DOHH2 (cell line): ENCODE measurements around the gene FNDC3B.

ENCODE experiments used
- H3F3A ChIP-seq: fragments of 200-600 bp; sonication (generic), shearing (Covaris generic); 2 replicates; pipeline ENCODE4 v1.6.0; 2016; ENCODE audit warnings: antibody characterized with exemption, mild to moderate bottlenecking; ENCODE audit not compliant: control insufficient read depth, insufficient read depth
- H3K27ac ChIP-seq: fragments of 200-600 bp; sonication (generic); 2 replicates; pipeline ENCODE4 v1.5.1; 2014; ENCODE audit warnings: low read depth, mild to moderate bottlenecking, low read length, moderate library complexity
- H3K27me3 ChIP-seq: fragments of 200-600 bp; sonication (generic); 2 replicates; pipeline ENCODE4 v1.6.1; 2014; ENCODE audit warnings: mild to moderate bottlenecking, low read length, mixed read lengths; ENCODE audit not compliant: control insufficient read depth
- H3K36me3 ChIP-seq: fragments of 200-600 bp; sonication (generic); 2 replicates; pipeline ENCODE4 v1.6.1; 2014; ENCODE audit warnings: mild to moderate bottlenecking, low read length, moderate library complexity, mixed read lengths; ENCODE audit not compliant: control insufficient read depth
- H3K4me1 ChIP-seq: fragments of 200-600 bp; sonication (generic); 2 replicates; pipeline ENCODE4 v1.6.1; 2014; ENCODE audit warnings: mild to moderate bottlenecking, low read length, mixed read lengths; ENCODE audit not compliant: control insufficient read depth
- H3K4me2 ChIP-seq: fragments of 200-600 bp; sonication (generic); 2 replicates; pipeline ENCODE4 v1.6.0; 2014; ENCODE audit warnings: mild to moderate bottlenecking, low read length, moderate library complexity
- H3K4me3 ChIP-seq: fragments of 200-600 bp; sonication (generic); 2 replicates; pipeline ENCODE4 v1.5.1; 2014; ENCODE audit warnings: mild to moderate bottlenecking, low read length, mixed read lengths
- H3K79me2 ChIP-seq: fragments of 200-600 bp; sonication (generic); 2 replicates; pipeline ENCODE4 v1.6.1; 2014; ENCODE audit warnings: mild to moderate bottlenecking, low read length, mixed read lengths; ENCODE audit not compliant: control insufficient read depth
- H3K9me2 ChIP-seq: fragments of 200-600 bp; sonication (generic); replicated peaks from 2 replicates; pipeline ENCODE4 v1.6.1; 2014; ENCODE audit warnings: mild to moderate bottlenecking, low read length, mixed read lengths; ENCODE audit not compliant: control insufficient read depth
- H3K9me3 ChIP-seq: fragments of 200-600 bp; sonication (generic); 2 replicates; pipeline ENCODE4 v1.6.1; 2014; ENCODE audit warnings: antibody characterized with exemption, low read length, mixed read lengths; ENCODE audit not compliant: control insufficient read depth, insufficient read depth
- H4K20me1 ChIP-seq: fragments of 200-600 bp; sonication (generic); 2 replicates; pipeline ENCODE4 v1.6.0; 2014; ENCODE audit warnings: low read depth, mild to moderate bottlenecking, antibody characterized with exemption, low read length, moderate library complexity; ENCODE audit not compliant: control insufficient read depth, insufficient read depth
- CTCF ChIP-seq: fragments of 200-600 bp; sonication (generic); IDR thresholded peaks from one replicate; pipeline ENCODE4 v1.5.1; 2014; ENCODE audit warnings: antibody characterized with exemption, mild to moderate bottlenecking, low read depth, low read length; ENCODE audit not compliant: poor library complexity, severe bottlenecking
- EZH2phosphoT487 ChIP-seq: fragments of 200-600 bp; sonication (generic); IDR thresholded peaks from 2 replicates; pipeline ENCODE4 v1.6.1; 2017; ENCODE audit warnings: borderline replicate concordance, mild to moderate bottlenecking, antibody characterized with exemption, low read length, moderate library complexity, mixed read lengths

Gene FNDC3B

GRCh38 chr3:172094621-172095557 is 55.5 kb downstream of the FNDC3B start:
- Histone ChIP-seq H3F3A (no peaks in the 10 kb centered on the region), H3K4me3 (no peak overlapping the region), H3K9me2 (no peaks in the 10 kb centered on the region), H3K27ac (no peak overlapping the region), H3K36me3 (no peaks in the 10 kb centered on the region), H3K9me3 (no peaks in the 10 kb centered on the region), H4K20me1 (no peaks in the 10 kb centered on the region; the same call in 1 of the 2 replicates), H3K4me1 (peaks cover 30% of the 10 kb centered on the region), H3K4me2 (no peak overlapping the region), H3K27me3 (no peaks in the 10 kb centered on the region), H3K79me2 (peaks cover 12% of the 10 kb centered on the region)
- TF ChIP-seq EZH2phosphoT487 = no peak
- no peak for TF ChIP-seq CTCF

- Histone ChIP-seq H3K4me2 (no peak overlapping the region), H3K9me2 (no peaks in the 10 kb centered on the region), H3K27ac (no peak overlapping the region), H3K4me1 (peaks cover 47% of the 10 kb centered on the region), H3K79me2 (peaks cover 17% of the 10 kb centered on the region), H3F3A (peaks cover 11% of the 10 kb centered on the region; the same call in 1 of the 2 replicates), H3K9me3 (no peaks in the 10 kb centered on the region), H4K20me1 (no peaks in the 10 kb centered on the region), H3K36me3 (no peaks in the 10 kb centered on the region), H3K4me3 (no peak overlapping the region), H3K27me3 (no peaks in the 10 kb centered on the region)
- TF ChIP-seq EZH2phosphoT487 = no peak
- no peak for TF ChIP-seq CTCF
Measured at GRCh38 chr3:172096881-172097420, 57.6 kb downstream of the FNDC3B start.

GRCh38 chr3:172097585-172097984 is 58.2 kb downstream of the FNDC3B start:
- H3K4me2 ChIP-seq = no peak overlapping the region
- TF ChIP-seq EZH2phosphoT487 = no peak
- TF ChIP-seq CTCF = no peak
- no peaks in the 10 kb centered on the region for H3K9me3 ChIP-seq
- H3K36me3 ChIP-seq = no peaks in the 10 kb centered on the region
- no peaks in the 10 kb centered on the region for H3K9me2 ChIP-seq
- no peak overlapping the region for H3K4me3 ChIP-seq
- H4K20me1 ChIP-seq = no peaks in the 10 kb centered on the region
- no peaks in the 10 kb centered on the region for H3K27me3 ChIP-seq
- H3K27ac ChIP-seq = no peak overlapping the region
- H3F3A ChIP-seq = peaks cover 11% of the 10 kb centered on the region; the same call in 1 of the 2 replicates
- peaks cover 53% of the 10 kb centered on the region for H3K4me1 ChIP-seq
- peaks cover 21% of the 10 kb centered on the region for H3K79me2 ChIP-seq
